Ovary (tissue), 9 donors: ENCODE data around the gene CARMIL3. TPM values are rescaled to one million over a fixed set of nuclear protein-coding genes. Genes with fewer than 3 reads are reported as not detected.

Source experiments
- DNase-seq, 5 donors: peaks; one replicate each; pipeline ENCODE4 v3.0.0-alpha.2; 2019 to 2020
- H3K27ac ChIP-seq, 2 donors: fragments of 200-600 bp; one replicate each; pipeline versions ENCODE4 v1.5.1 to v1.8.0; 2019 to 2022
- H3K27me3 ChIP-seq: fragments of 200-600 bp; one replicate; pipeline ENCODE4 v1.8.0; 2022
- H3K36me3 ChIP-seq: fragments of 200-600 bp; sonication (generic); one replicate; pipeline ENCODE4 v1.5.1; 2019
- H3K4me1 ChIP-seq: one replicate; pipeline ENCODE4 v1.8.1; 2013; ENCODE audit warnings: mild to moderate bottlenecking, moderate library complexity; ENCODE audit not compliant: insufficient read depth
- H3K4me3 ChIP-seq: fragments of 200-600 bp; sonication (generic); one replicate; pipeline ENCODE4 v1.5.1; 2017
- H3K9me3 ChIP-seq, 2 donors: fragments of 200-600 bp in 1 of 2; sonication (generic) in 1 of 2; one replicate each; pipeline versions ENCODE4 v1.5.1 to v1.8.1; 2013 to 2019; ENCODE audit warnings: mild to moderate bottlenecking in 1 of 2, moderate library complexity in 1 of 2
- EP300 ChIP-seq: sonication (generic); formaldehyde crosslinking; IDR thresholded peaks from one replicate; pipeline ENCODE4 v1.6.1; 2017; ENCODE audit warnings: antibody characterized with exemption
- POLR2A ChIP-seq: fragments of 450-650 bp; IDR thresholded peaks from one replicate; pipeline ENCODE4 v1.6.1; 2017; ENCODE audit warnings: antibody characterized with exemption, mild to moderate bottlenecking, moderate library complexity
- WGBS, 3 donors: extraction: QIAGEN DNeasy Blood & Tissue Kit in 1 of 3; methylation state at CpG; one replicate each; pipeline versions ENCODE4 v1.1.5 to v1.1.7; 2013 to 2017; 5-methylcytosine and 5-hydroxymethylcytosine counted together
- intact Hi-C, 4 donors: fragments of 100-400 bp; cut with DNase I; formaldehyde crosslinking; loops; one replicate each; pipeline versions ENCODE4 v1.11.0 to v1.15.1; 2022 to 2023
- polyA plus RNA-seq, 2 donors: library from polyadenylated mRNA; stranded (reverse); fragments of 200-250 nt in 1 of 2; fragments of 350-450 nt in 1 of 2; fragmentation: Illumina TruSeq in 1 of 2; extraction: RNeasy Lipid Tissue Mini Kit (QIAGEN cat#74804) in 1 of 2; gene quantifications; one replicate each; pipeline ENCODE4 v1.2.3, GENCODE V29; 2013 to 2014
- total RNA-seq, 7 donors: library from RNA; depleted of rRNA in 2 of 7; stranded (reverse); fragments of >200 nt in 2 of 7; fragmentation: NEBNext Ultra II Directional in 3 of 7; extraction: Animal tissue kit (Norgen Biotek cat#: 25700) in 3 of 7; gene quantifications; one replicate each; pipeline versions ENCODE4 v1.1.0 to v1.2.4, GENCODE V29; 2016 to 2023
- TF ChIP-seq, protein P1 (sequence below), 3 donors: fragments of 450-650 bp in 2 of 3; fragments of 200-600 bp in 1 of 3; IDR thresholded peaks; one replicate each; pipeline versions ENCODE4 v1.5.1 to v1.8.0; 2016 to 2022; ENCODE audit warnings: antibody characterized with exemption in 3 of 3, mild to moderate bottlenecking in 1 of 3
- donor health status: DM: no; HTN: no; CAD: no; lungs with moderate emphysema.
- donor health status: DM: no; HTN: no; CAD: no.
- donor health status: Bipolar disorder and iron deficiency.
- donor health status: DM: yes; HTN: yes; CAD: no.
- donor health status: DM: no; HTN: no; CAD: no.
- donor health status: DM: yes; HTN: yes; CAD: no.

CARMIL3 gene
- total and polyA plus RNA-seq, 9 donors, result 0.08 to 1.3 (median 0.25) TPM; not detected in 1

- Histone ChIP-seq H3K4me1 (peaks cover 9% of the 10 kb centered on the region), H3K27ac (no peak overlapping the region), H3K4me3 (no peak overlapping the region), H3K9me3 (no peaks in the 10 kb centered on the region), H3K36me3 (no peaks in the 10 kb centered on the region), H3K27me3 (no peaks in the 10 kb centered on the region)
- 75 to 78% (median 75%) methylated on average over 10 of the region's 10 CpGs for WGBS, 3 donors
- TF ChIP-seq, protein P1, sequence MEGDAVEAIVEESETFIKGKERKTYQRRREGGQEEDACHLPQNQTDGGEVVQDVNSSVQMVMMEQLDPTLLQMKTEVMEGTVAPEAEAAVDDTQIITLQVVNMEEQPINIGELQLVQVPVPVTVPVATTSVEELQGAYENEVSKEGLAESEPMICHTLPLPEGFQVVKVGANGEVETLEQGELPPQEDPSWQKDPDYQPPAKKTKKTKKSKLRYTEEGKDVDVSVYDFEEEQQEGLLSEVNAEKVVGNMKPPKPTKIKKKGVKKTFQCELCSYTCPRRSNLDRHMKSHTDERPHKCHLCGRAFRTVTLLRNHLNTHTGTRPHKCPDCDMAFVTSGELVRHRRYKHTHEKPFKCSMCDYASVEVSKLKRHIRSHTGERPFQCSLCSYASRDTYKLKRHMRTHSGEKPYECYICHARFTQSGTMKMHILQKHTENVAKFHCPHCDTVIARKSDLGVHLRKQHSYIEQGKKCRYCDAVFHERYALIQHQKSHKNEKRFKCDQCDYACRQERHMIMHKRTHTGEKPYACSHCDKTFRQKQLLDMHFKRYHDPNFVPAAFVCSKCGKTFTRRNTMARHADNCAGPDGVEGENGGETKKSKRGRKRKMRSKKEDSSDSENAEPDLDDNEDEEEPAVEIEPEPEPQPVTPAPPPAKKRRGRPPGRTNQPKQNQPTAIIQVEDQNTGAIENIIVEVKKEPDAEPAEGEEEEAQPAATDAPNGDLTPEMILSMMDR (IDR thresholded peaks at IDR 0.05), result no peak
- no peak for TF ChIP-seq POLR2A
- DNase-seq, result no peak
- intact Hi-C loops, result loop anchor here in 3 of 4 donors (5.0 to 10.0 kb wide), 2 partner anchors 49 to 106 kb away; partner anchors contain the start of gene IRF9 (in 1 of the 3)
Observed at GRCh38 chr14:24055971-24056799, 4.4 kb downstream of the CARMIL3 start.

- peak in 1 of 5 donors; percentile 19 for DNase-seq
- Histone ChIP-seq H3K9me3 (no peaks in the 10 kb centered on the region), H3K4me3 (no peak overlapping the region), H3K27me3 (no peaks in the 10 kb centered on the region), H3K36me3 (no peaks in the 10 kb centered on the region), H3K4me1 (peaks cover 9% of the 10 kb centered on the region), H3K27ac (no peak overlapping the region)
- 72 to 76% (median 73%) methylated on average over 8 of the region's 8 CpGs for WGBS, 3 donors
- intact Hi-C loops, result loop anchor here in 3 of 4 donors (5.0 to 10.0 kb wide), 2 partner anchors 48 to 106 kb away; partner anchors contain the start of gene IRF9 (in 1 of the 3)
- TF ChIP-seq EP300 (no peak), POLR2A (no peak)
- TF ChIP-seq, protein P1 (IDR thresholded peaks at IDR 0.05), result no peak
Observed at GRCh38 chr14:24056800-24057184, 5.0 kb downstream of the CARMIL3 start.

GRCh38 chr14:24057271-24057670 is 5.5 kb downstream of the CARMIL3 start:
- peaks cover 6% of the 10 kb centered on the region for H3K4me1 ChIP-seq
- intact Hi-C loops, result loop anchor here in 3 of 4 donors (5.0 to 10.0 kb wide), 2 partner anchors 48 to 105 kb away; partner anchors contain the start of gene IRF9 (in 1 of the 3)
- no peaks in the 10 kb centered on the region for H3K27me3 ChIP-seq
- no peak for DNase-seq
- no peaks in the 10 kb centered on the region for H3K36me3 ChIP-seq
- TF ChIP-seq POLR2A, result no peak
- TF ChIP-seq EP300, result no peak
- H3K9me3 ChIP-seq, result no peaks in the 10 kb centered on the region
- no peak overlapping the region for H3K27ac ChIP-seq
- 80 to 100% (median 96%) methylated on average over 1 to 2 of the region's 2 CpGs for WGBS, 3 donors
- H3K4me3 ChIP-seq, result no peak overlapping the region

DNA sequence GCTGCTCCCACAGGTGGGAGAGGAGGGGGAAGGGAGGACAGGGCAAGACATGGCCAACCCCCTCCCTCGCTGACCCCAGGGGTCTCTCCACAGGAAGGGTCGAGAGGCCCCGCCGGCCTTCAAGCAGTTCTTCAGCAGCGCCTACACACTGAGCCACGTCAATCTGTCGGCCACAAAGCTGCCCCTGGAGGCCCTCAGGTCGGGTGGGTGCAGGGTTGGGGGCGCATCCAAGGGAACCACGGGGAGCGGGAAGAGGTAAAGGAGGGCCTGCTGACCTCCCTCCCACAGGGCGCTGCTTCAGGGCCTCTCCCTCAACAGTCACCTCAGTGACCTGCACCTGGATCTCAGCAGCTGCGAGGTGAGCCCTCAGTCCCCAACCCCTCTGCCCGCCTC is 6.1 kb downstream of the CARMIL3 start:
- intact Hi-C loops, result loop anchor here in 3 of 4 donors (5.0 to 10.0 kb wide), 2 partner anchors 47 to 104 kb away; partner anchors contain the start of gene IRF9 (in 1 of the 3)
- H3K4me3 ChIP-seq, result no peak overlapping the region
- H3K27me3 ChIP-seq, result no peaks in the 10 kb centered on the region
- TF ChIP-seq POLR2A (no peak), EP300 (no peak)
- TF ChIP-seq, protein P1 (IDR thresholded peaks at IDR 0.05), result no peak
- H3K4me1 ChIP-seq, result peaks cover under 1% of the 10 kb centered on the region
- peak in 2 of 5 donors; percentile 26 to 33 for DNase-seq
- no peaks in the 10 kb centered on the region for H3K36me3 ChIP-seq
- no peak overlapping the region for H3K27ac ChIP-seq
- H3K9me3 ChIP-seq, result no peaks in the 10 kb centered on the region
- 49 to 65% (median 55%) methylated on average over 14 of the region's 14 CpGs for WGBS, 3 donors
